ENCODE measurements around the gene ADAMTS12. TPM values are rescaled to one million over a fixed set of nuclear protein-coding genes. Genes with fewer than 3 reads are reported as not detected.

Gene ADAMTS12
- total RNA-seq, 2 experiments from 2014 or later, result not detected

- ChIA-PET POLR2A (no interaction called here), CTCF (no interaction called here)
- no peak for ATAC-seq
- Mint-ChIP-seq H3K27ac (no peak overlapping the region), H3K36me3 (ENCODE audit: low read depth) (no peaks in the 10 kb centered on the region), H3K9me3 (no peaks in the 10 kb centered on the region), H3K4me1 (ENCODE audit: low read depth) (no peaks in the 10 kb centered on the region), H3K4me3 (no peak overlapping the region), H3K27me3 (no peaks in the 10 kb centered on the region)
- TF ChIP-seq, protein P1, sequence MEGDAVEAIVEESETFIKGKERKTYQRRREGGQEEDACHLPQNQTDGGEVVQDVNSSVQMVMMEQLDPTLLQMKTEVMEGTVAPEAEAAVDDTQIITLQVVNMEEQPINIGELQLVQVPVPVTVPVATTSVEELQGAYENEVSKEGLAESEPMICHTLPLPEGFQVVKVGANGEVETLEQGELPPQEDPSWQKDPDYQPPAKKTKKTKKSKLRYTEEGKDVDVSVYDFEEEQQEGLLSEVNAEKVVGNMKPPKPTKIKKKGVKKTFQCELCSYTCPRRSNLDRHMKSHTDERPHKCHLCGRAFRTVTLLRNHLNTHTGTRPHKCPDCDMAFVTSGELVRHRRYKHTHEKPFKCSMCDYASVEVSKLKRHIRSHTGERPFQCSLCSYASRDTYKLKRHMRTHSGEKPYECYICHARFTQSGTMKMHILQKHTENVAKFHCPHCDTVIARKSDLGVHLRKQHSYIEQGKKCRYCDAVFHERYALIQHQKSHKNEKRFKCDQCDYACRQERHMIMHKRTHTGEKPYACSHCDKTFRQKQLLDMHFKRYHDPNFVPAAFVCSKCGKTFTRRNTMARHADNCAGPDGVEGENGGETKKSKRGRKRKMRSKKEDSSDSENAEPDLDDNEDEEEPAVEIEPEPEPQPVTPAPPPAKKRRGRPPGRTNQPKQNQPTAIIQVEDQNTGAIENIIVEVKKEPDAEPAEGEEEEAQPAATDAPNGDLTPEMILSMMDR (IDR thresholded peaks at IDR 0.05), result no peak
- no peak for DNase-seq
- intact Hi-C loops (cut with micrococcal nuclease), result no loop called here
Observed at GRCh38 chr5:33563983-33564908, 327.5 kb downstream of the ADAMTS12 start.

GRCh38 chr5:33563530-33563929, 328.3 kb downstream of the ADAMTS12 start:
- ChIA-PET POLR2A (no interaction called here), CTCF (no interaction called here)
- Mint-ChIP-seq H3K27me3 (no peaks in the 10 kb centered on the region), H3K4me3 (no peak overlapping the region), H3K27ac (no peak overlapping the region), H3K9me3 (no peaks in the 10 kb centered on the region), H3K4me1 (ENCODE audit: low read depth) (no peaks in the 10 kb centered on the region), H3K36me3 (ENCODE audit: low read depth) (no peaks in the 10 kb centered on the region)
- ATAC-seq (no peak), DNase-seq (no peak)
- TF ChIP-seq, protein P1 (IDR thresholded peaks at IDR 0.05), result no peak
- intact Hi-C loops (cut with micrococcal nuclease), result no loop called here

DNA sequence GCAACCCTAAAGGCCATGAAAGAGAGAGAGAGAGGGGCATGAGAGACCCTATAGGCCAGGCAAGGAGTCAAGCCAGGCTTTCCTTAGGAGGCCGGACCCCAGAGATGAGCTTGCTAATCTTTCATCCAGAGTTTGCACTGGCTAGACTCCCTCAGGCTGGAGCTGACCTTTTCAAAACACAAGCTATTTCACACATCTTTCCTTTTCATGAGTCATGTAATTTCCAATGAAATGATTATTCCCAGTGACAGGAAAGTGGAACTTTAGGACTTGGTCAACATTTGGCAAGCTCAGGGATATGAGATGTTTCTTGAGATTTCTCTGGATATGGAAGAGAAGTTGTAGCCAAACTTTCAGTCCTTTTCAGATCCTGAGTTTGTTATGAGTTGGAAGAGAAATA, 333.3 kb downstream of the ADAMTS12 start:
- ATAC-seq, result no peak
- Mint-ChIP-seq H3K9me3 (no peaks in the 10 kb centered on the region), H3K4me3 (no peak overlapping the region), H3K4me1 (ENCODE audit: low read depth) (no peaks in the 10 kb centered on the region), H3K36me3 (ENCODE audit: low read depth) (no peaks in the 10 kb centered on the region), H3K27ac (no peak overlapping the region), H3K27me3 (no peaks in the 10 kb centered on the region)
- ChIA-PET POLR2A (no interaction called here), CTCF (no interaction called here)
- TF ChIP-seq, protein P1 (IDR thresholded peaks at IDR 0.05), result no peak
- DNase-seq, result no peak
- intact Hi-C loops (cut with micrococcal nuclease), result no loop called here

DNA sequence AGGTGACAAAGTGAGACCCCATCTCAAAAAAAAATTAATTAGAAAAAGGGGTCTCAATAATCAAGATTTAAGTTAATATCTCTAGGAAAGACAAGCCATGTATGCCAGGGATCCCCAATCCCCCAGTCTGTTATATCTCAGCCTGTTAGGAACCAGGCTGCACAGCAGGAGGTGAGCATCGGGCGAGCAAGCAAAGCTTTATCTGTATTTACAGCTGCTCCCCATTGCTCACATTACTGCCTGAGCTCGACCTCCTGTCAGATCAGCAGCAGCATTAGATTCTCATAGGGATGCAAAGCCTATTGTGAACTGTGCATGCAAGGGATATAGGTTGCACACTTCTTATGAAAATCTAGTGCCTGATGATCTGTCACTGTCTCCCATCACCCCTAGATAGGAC, 334.2 kb downstream of the ADAMTS12 start:
- POLR2A ChIA-PET, result no interaction called here

More for the DNA sequence above, 334.2 kb downstream of the ADAMTS12 start:
- no peaks in the 10 kb centered on the region for H3K9me3 Mint-ChIP-seq
- no peaks in the 10 kb centered on the region for H3K27me3 Mint-ChIP-seq
- H3K4me1 Mint-ChIP-seq (ENCODE audit: low read depth), result no peaks in the 10 kb centered on the region
- H3K27ac Mint-ChIP-seq, result no peak overlapping the region
- no peaks in the 10 kb centered on the region for H3K36me3 Mint-ChIP-seq (ENCODE audit: low read depth)
- ATAC-seq, result no peak
- H3K4me3 Mint-ChIP-seq, result no peak overlapping the region
- intact Hi-C loops (cut with micrococcal nuclease), result no loop called here
- TF ChIP-seq, protein P1 (IDR thresholded peaks at IDR 0.05), result no peak
- DNase-seq, result no peak
- CTCF ChIA-PET, result no interaction called here

All from activated CD8-positive, alpha-beta T cell treated with anti-CD3 and anti-CD28 coated beads for 36 hours (primary cell).